HG03354 (cell line): ENCODE data around the gene FMC1.

Experiments
- ATAC-seq: cut with Tn5 transposase; IDR thresholded peaks from one replicate; pipeline ENCODE4 v1.9.1; 2021; ENCODE audit warnings: mild to moderate bottlenecking; ENCODE audit not compliant: unreplicated experiment, poor library complexity, severe bottlenecking

Gene FMC1

DNA sequence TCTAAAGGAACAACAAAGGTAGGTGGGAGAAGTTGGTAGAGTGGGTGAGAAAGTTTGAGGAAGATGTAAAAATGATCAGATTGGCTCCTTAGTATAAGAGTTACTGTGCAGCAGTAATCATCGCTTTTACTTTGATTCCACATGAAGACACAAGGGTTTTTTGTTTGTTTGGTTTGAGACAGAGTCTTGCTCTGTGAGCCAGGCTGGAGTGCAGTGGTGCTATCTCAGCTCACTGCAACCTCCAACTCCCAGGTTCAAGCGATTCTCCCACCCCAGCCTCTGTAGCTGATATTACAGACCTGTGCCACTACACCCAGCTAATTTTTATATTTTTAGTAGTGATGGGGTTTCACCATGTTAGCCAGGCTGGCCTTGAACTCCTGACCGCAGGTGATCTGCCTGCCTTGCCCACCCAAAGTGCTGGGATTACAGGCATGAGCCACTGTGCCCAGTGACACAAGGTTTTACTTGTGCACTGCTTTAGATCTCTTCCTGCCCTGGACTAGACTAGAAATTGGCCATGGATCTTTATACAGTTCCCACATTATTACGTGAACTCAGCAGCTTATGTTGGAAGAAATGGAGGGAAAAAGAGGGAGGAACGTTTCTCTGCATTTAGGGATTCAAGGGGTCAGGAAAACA is 29.3 kb downstream of the FMC1 start:
- no peak for ATAC-seq

- ATAC-seq: no peak
Measured at GRCh38 chr7:139370943-139371313, 29.8 kb downstream of the FMC1 start.

GRCh38 chr7:139374246-139374645 is 33.1 kb downstream of the FMC1 start:
- ATAC-seq: no peak

DNA sequence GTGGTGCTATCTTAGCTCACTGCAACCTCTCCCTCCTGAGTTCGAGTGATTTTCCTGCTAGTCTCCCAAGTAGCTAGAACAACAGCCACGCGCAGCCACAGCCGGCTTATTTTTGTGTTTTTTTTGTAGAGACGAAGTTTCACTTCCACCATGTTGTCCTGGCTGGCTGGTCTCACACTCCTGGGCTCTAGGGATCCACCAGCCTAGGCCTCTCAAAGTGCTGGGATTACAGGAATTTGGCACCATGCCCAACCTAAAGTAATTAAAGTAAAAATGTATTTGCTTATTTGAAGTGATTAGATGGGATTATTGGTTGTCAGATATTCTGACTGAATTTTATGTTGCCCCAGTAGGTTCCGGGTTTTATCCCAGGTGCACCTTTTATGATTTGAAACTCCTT is 41.3 kb downstream of the FMC1 start:
- ATAC-seq: no peak

GRCh38 chr7:139384611-139385010 is 43.5 kb downstream of the FMC1 start:
- ATAC-seq: no peak

- ATAC-seq: no peak
Measured at GRCh38 chr7:139387594-139387993, 46.5 kb downstream of the FMC1 start.

- ATAC-seq: no peak
Measured at GRCh38 chr7:139389091-139389490, 48.0 kb downstream of the FMC1 start.

- ATAC-seq: no peak
Measured at GRCh38 chr7:139389774-139390173, 48.6 kb downstream of the FMC1 start.

DNA sequence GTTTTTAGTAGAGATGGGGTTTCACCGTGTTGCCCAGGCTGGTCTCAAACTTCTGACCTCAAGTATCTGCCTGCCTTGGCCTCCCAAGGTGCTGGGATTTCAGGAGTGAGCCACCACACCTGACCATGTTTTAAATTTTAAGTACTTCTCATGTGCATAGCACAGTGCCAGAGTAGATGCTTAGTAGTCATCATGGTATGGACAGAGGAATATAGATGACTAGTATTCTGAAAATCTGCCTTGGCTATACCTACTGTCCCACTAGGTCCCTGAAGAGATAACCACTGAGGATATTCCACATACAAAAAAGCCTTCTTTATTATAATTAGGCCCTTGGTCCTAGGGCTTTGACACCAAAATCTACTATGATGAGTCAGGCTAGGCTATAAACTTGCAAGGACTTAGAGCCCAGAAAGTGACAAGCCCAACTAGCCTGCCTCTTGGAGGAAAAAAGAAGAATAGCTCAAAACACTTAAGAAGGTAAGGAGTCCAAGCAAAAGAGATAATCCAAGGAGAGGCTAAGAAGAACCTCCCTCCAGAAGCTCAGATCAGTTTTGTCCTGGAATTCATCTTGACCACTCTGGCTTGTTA is 52.6 kb downstream of the FMC1 start:
- no peak for ATAC-seq

DNA sequence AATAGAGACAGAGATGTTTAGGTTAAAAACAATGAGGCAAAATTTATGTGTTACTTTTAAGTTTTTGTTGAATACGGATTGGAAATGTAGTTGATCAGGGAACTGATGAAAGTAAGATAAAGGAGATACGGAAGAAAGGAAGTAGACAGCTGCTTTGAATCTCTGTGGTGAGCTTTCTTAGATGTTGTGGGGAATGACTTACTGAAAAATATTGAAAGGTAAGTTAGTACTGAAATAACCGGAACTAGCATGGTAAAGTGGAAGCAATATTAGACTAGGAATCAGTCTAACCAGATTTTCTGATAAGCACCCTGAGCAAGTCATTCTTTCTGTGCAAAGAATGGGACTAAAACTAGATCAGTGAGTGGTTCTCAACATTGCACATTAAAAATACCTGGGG is 53.4 kb downstream of the FMC1 start:
- ATAC-seq: no peak
